ENCODE measurements around the gene RBBP4. TPM values are rescaled to one million over a fixed set of nuclear protein-coding genes. Genes with fewer than 3 reads are reported as not detected.
"Not testable (repeated sequence)": the region's sequence is repeated elsewhere in the genome, so short reads cannot be mapped to it uniquely, and the experiment has no call there.

Gene RBBP4
- total RNA-seq, 2 donors from 2014 or later, result 122 to 183 TPM

DNA sequence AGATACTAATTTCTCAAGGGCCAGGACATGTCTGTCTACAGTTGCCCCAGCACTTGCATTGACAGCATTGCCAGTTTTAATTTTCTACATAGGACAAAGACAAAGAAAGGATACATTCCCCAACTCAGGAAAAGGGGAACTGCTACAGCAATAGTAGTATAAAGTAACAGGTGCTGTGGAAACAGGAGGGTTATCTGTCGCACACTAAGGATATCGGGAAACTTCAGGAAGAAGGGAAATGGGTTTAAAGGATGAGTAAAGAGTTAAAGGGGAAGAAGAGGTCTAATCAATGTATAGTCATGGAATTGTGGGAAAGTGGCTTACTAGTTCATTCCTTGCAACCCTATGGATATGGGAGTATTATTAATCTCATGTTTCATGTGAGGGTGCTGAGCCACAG is 35.4 kb downstream of the RBBP4 start:
- TF ChIP-seq POLR2A (IDR thresholded peaks at IDR 0.05) (no peak), CTCF (IDR thresholded peaks at IDR 0.05) (no peak), POLR2AphosphoS5 (IDR thresholded peaks at IDR 0.05) (no peak)
- H3K4me1 ChIP-seq (replicated peaks), result peaks cover 9% of the 10 kb centered on the region
- no peak for DNase-seq (ENCODE audit: low spot score)
- H3K27ac ChIP-seq, result no peak overlapping the region
- no peak overlapping the region for H3K4me3 ChIP-seq
- no peaks in the 10 kb centered on the region for H3K27me3 ChIP-seq (replicated peaks; ENCODE audit: insufficient read depth)
- no peaks in the 10 kb centered on the region for H3K9me3 ChIP-seq
- 100% methylated on average over 2 of the region's 2 CpGs for WGBS
- H3K36me3 ChIP-seq, result no peaks in the 10 kb centered on the region
- intact Hi-C loops (cut with DNase I), result no loop called here

DNA sequence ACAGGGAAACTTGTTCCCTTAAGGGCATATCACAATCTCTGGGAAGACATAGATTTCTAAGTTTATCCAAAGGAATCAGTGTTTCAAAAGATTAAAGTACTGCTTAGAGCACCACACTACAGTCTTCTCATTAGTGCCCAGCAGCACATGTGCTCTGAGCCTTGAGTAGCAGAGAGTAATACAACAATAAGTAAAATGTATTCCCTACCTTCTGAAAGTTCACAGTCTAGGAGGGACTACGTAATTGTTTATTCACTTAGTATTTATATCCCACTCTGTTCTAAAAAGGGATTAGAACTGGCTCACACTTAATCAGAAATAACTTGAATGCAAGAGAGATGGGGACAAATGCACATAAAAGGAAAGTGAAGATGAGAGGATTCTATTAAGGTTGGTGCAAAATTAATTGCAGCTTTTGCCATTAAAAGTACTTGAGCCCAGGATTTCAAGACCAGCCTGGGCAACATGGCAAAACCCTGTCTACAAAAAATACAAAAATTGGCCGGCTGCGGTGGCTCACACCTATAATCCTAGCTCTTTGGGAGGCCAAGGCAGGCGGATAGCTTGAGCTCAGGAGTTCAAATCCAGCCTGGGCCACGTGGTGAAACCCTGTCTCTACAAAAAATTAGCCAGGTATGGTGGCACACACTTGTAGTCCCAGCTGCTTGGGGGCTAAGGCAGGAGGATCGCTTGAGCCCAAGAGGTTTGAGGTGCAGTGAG is 42.6 kb downstream of the RBBP4 start:
- WGBS, result 85% methylated on average over 6 of the region's 6 CpGs

DNA sequence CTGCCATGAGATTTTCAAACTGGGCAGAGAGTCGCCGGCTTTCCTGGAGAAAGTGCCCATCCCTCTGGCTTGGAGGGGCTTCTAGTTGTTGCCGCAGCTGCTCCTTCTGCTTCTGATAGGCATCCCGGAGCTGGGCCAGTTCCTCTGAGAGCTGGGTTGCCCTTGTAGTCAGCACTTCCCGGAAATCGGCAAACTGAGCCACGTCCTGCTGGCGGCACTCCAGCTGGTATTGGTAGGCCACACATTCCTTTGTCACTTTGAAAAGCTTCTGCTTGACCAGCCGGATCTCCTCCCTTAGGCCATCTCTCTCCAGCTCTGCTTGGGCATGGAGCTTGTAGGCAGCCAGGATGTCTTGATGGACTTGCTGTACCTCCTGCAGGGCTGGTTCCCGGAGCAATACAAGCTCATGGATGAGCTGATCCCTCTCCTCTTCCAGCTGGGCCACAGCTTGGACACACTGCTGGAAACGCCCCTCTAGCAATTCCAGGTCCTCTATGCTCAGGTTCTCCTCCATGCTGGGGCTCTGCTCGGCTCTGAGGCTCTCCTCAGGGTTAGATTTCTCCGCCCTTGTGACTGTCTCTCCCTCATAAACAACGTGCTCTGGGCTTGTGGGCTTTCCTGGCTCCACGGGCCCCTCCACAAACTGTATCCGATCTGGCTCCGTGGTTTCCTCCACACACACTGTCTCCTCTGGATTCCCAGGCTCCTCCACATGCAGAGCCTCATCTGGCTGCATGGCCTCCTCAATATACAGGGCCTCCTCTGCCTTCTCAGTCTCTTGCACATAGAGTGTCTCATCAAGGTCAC is 44.3 kb downstream of the RBBP4 start:
- Histone ChIP-seq H3K9me3 (no peaks in the 10 kb centered on the region), H3K27ac (no peak overlapping the region), H3K36me3 (no peaks in the 10 kb centered on the region), H3K27me3 (replicated peaks; ENCODE audit: insufficient read depth) (no peaks in the 10 kb centered on the region), H3K4me1 (replicated peaks) (no peaks in the 10 kb centered on the region), H3K4me3 (no peak overlapping the region)
- TF ChIP-seq POLR2A (IDR thresholded peaks at IDR 0.05) (no peak), CTCF (IDR thresholded peaks at IDR 0.05) (no peak), POLR2AphosphoS5 (IDR thresholded peaks at IDR 0.05) (no peak)
- 54% methylated on average over 17 of the region's 17 CpGs for WGBS
- DNase-seq (ENCODE audit: low spot score), result no peak
- intact Hi-C loops (cut with DNase I), result no loop called here

More for the DNA sequence above, 42.6 kb downstream of the RBBP4 start:
- TF ChIP-seq POLR2A (IDR thresholded peaks at IDR 0.05), result no peak
- no peak for TF ChIP-seq CTCF (IDR thresholded peaks at IDR 0.05)
- no peak for TF ChIP-seq POLR2AphosphoS5 (IDR thresholded peaks at IDR 0.05)
- peak overlapping the region; percentile 19 to 35 for H3K27ac ChIP-seq
- intact Hi-C loops (cut with DNase I), result no loop called here
- DNase-seq (ENCODE audit: low spot score), result no peak
- no peaks in the 10 kb centered on the region for H3K4me1 ChIP-seq (replicated peaks)
- no peaks in the 10 kb centered on the region for H3K27me3 ChIP-seq (replicated peaks; ENCODE audit: insufficient read depth)
- no peaks in the 10 kb centered on the region for H3K36me3 ChIP-seq
- no peaks in the 10 kb centered on the region for H3K9me3 ChIP-seq
- no peak overlapping the region for H3K4me3 ChIP-seq

DNA sequence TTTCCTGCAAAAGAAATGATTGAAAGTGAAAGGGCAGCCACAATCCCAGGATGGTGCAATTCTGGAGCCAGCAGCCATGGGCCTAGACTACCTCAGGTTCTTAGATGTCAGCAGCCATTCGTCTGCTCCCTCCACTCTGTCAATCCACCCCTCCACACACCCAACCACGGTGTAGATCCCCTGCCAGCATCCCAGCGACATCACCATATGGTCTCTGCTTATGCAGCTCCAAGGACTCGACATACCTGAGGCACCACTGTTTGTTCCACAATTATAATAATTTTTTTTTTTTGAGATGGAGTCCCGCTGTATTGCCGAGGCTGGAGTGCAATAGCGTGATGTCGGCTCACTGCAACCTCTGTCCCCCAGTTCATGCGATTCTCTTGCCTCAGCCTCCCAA is 45.0 kb downstream of the RBBP4 start:
- H3K27me3 ChIP-seq (replicated peaks; ENCODE audit: insufficient read depth), result no peaks in the 10 kb centered on the region
- H3K4me1 ChIP-seq (replicated peaks), result no peaks in the 10 kb centered on the region
- WGBS, result 91% methylated on average over 9 of the region's 9 CpGs
- H3K9me3 ChIP-seq, result no peaks in the 10 kb centered on the region
- intact Hi-C loops (cut with DNase I), result no loop called here
- DNase-seq (ENCODE audit: low spot score), result no peak
- H3K36me3 ChIP-seq, result no peaks in the 10 kb centered on the region
- H3K4me3 ChIP-seq, result no peak overlapping the region
- TF ChIP-seq POLR2A (IDR thresholded peaks at IDR 0.05) (no peak), CTCF (IDR thresholded peaks at IDR 0.05) (no peak), POLR2AphosphoS5 (IDR thresholded peaks at IDR 0.05) (no peak)
- H3K27ac ChIP-seq, result no peak overlapping the region

GRCh38 chr1:32696996-32697395 is 46.0 kb downstream of the RBBP4 start:
- DNase-seq (ENCODE audit: low spot score); intact Hi-C loops (cut with DNase I); H3K4me3 ChIP-seq; H3K36me3 ChIP-seq; H3K4me1 ChIP-seq (replicated peaks); H3K27ac ChIP-seq; H3K27me3 ChIP-seq (replicated peaks; ENCODE audit: insufficient read depth); H3K9me3 ChIP-seq: not testable (repeated sequence)
- 97% methylated on average over 8 of the region's 8 CpGs for WGBS
